Vagina (tissue), 2 donors: ENCODE results near the gene CNGB1. TPM values are rescaled to one million over a fixed set of nuclear protein-coding genes. Genes with fewer than 3 reads are reported as not detected.

ENCODE experiments used
- DNase-seq, 2 donors: peaks; one replicate each; pipeline ENCODE4 v3.0.0-alpha.2; 2017; ENCODE audit errors: extremely low spot score in 2 of 2
- H3K27ac ChIP-seq: fragments of 200-600 bp; sonication (generic); one replicate; pipeline ENCODE4 v1.5.1; 2019
- H3K27me3 ChIP-seq: fragments of 200-600 bp; sonication (generic); one replicate; pipeline ENCODE4 v1.5.1; 2019
- H3K36me3 ChIP-seq, 2 donors: fragments of 200-600 bp; sonication (generic); one replicate each; pipeline ENCODE4 v1.5.1; 2017 to 2019
- H3K4me1 ChIP-seq: fragments of 200-600 bp; sonication (generic); one replicate; pipeline ENCODE4 v1.5.1; 2019
- H3K4me3 ChIP-seq, 2 donors: fragments of 200-600 bp; sonication (generic); 1 replicate in 1 of 2; 2 replicates in 1 of 2; pipeline ENCODE4 v1.5.1; 2016 to 2019
- H3K9me3 ChIP-seq: fragments of 200-600 bp; sonication (generic); one replicate; pipeline ENCODE4 v1.5.1; 2019
- POLR2A ChIP-seq, 2 donors: fragments of 450-650 bp; IDR thresholded peaks; one replicate each; pipeline ENCODE4 v1.6.1; 2017; ENCODE audit warnings: antibody characterized with exemption in 2 of 2, mild to moderate bottlenecking in 2 of 2, moderate library complexity in 2 of 2
- POLR2AphosphoS5 ChIP-seq, 2 donors: sonication (generic); formaldehyde crosslinking; IDR thresholded peaks; one replicate each; pipeline ENCODE4 v1.9.0; 2017; ENCODE audit warnings: antibody characterized with exemption in 2 of 2, mild to moderate bottlenecking in 2 of 2, low read depth in 1 of 2; ENCODE audit not compliant: insufficient read depth in 1 of 2
- intact Hi-C: fragments of 100-400 bp; cut with DNase I; formaldehyde crosslinking; loops from one replicate; pipeline ENCODE4 v1.15.1; 2023
- total RNA-seq: library from RNA; depleted of rRNA; stranded (reverse); fragments of >200 nt; gene quantifications from one replicate; pipeline ENCODE4 v1.2.3, GENCODE V29; 2016
- TF ChIP-seq, protein P1 (sequence below), 3 experiments: fragments of 450-650 bp in 2 of 3; fragments of 200-600 bp in 1 of 3; sonication (generic) in 1 of 3; IDR thresholded peaks; one replicate each; pipeline ENCODE4 v1.5.1; 2017 to 2019; ENCODE audit warnings: antibody characterized with exemption in 3 of 3, mild to moderate bottlenecking in 2 of 3, moderate library complexity in 2 of 3

CNGB1 gene
- total RNA-seq, 1 donor from 2014 or later: not detected

DNA sequence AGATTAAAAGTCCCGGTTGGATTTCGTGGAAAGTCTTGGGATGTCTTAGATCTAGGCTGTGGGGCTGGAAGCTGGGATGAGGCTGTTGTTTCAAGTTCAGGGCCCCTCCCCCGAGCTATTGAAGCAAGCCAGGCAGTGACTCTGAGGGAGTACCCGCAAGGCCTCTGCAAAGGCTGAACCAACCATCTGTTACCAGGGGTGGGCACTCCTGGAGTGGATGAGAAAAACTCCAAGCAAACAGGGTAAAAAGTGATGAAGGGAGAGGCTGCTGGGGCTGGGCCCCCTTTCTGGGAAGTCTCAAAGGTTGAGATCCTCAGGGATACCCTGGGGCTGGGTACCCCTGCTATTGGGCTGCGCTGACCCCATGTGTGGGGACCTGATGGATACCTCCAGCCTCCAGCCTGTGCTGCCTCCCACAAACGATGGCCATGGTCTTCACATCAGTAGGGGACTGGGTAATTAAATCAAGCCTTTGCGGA lies 86.2 kb downstream of the CNGB1 start:
- Histone ChIP-seq H3K4me3 (no peak overlapping the region), H3K36me3 (no peaks in the 10 kb centered on the region), H3K9me3 (no peaks in the 10 kb centered on the region), H3K4me1 (peaks cover 8% of the 10 kb centered on the region), H3K27me3 (no peaks in the 10 kb centered on the region), H3K27ac (no peak overlapping the region)
- TF ChIP-seq, protein P1, sequence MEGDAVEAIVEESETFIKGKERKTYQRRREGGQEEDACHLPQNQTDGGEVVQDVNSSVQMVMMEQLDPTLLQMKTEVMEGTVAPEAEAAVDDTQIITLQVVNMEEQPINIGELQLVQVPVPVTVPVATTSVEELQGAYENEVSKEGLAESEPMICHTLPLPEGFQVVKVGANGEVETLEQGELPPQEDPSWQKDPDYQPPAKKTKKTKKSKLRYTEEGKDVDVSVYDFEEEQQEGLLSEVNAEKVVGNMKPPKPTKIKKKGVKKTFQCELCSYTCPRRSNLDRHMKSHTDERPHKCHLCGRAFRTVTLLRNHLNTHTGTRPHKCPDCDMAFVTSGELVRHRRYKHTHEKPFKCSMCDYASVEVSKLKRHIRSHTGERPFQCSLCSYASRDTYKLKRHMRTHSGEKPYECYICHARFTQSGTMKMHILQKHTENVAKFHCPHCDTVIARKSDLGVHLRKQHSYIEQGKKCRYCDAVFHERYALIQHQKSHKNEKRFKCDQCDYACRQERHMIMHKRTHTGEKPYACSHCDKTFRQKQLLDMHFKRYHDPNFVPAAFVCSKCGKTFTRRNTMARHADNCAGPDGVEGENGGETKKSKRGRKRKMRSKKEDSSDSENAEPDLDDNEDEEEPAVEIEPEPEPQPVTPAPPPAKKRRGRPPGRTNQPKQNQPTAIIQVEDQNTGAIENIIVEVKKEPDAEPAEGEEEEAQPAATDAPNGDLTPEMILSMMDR (IDR thresholded peaks at IDR 0.05): no peak
- TF ChIP-seq POLR2A (IDR thresholded peaks at IDR 0.05) (no peak), POLR2AphosphoS5 (IDR thresholded peaks at IDR 0.05; ENCODE audit: insufficient read depth in 1 of 2, low read depth in 1 of 2) (no peak)
- DNase-seq: no peak
- intact Hi-C loops: no loop called here

DNA sequence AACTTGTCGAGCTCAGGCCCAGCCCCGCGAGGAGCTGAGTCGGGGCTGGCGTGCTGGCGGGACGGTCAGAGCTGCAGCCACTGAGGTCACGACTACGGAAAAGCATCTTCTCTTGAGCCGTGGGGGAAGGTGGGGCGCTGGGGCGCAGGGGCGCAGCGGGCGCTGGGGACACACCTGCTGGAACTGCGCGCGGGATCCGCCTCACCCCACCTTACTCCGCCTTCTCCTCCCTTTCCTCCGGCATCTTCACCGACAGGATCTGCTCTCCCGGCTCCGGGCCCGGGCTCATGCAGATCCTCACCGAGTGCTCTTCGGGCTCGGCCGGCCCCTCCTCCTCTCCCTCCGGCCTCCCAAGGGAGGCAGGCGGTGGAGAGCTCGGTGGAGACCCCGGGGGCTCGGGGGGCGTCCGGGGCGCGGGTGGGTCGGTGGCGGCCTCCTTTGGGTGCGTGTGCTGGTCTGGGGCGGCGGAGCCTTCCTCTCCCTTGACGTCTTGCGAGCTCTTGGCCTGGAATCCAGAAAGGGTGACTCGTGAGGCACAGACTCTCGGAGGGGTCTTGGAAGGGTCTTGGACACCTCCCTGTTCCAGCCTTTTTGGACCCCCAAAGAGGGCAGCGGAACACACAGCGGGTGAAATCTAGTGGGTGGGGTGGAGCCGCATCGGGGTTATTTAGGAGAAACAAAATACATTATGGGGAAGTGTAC lies 86.8 kb downstream of the CNGB1 start:
- intact Hi-C loops: no loop called here
- H3K27me3 ChIP-seq: no peaks in the 10 kb centered on the region
- H3K27ac ChIP-seq: no peak overlapping the region
- peaks cover 8% of the 10 kb centered on the region for H3K4me1 ChIP-seq
- TF ChIP-seq POLR2A (IDR thresholded peaks at IDR 0.05) (no peak), POLR2AphosphoS5 (IDR thresholded peaks at IDR 0.05; ENCODE audit: insufficient read depth in 1 of 2, low read depth in 1 of 2) (no peak)
- TF ChIP-seq, protein P1 (IDR thresholded peaks at IDR 0.05): no peak
- no peak for DNase-seq
- no peaks in the 10 kb centered on the region for H3K36me3 ChIP-seq
- H3K9me3 ChIP-seq: no peaks in the 10 kb centered on the region
- no peak overlapping the region for H3K4me3 ChIP-seq

DNA sequence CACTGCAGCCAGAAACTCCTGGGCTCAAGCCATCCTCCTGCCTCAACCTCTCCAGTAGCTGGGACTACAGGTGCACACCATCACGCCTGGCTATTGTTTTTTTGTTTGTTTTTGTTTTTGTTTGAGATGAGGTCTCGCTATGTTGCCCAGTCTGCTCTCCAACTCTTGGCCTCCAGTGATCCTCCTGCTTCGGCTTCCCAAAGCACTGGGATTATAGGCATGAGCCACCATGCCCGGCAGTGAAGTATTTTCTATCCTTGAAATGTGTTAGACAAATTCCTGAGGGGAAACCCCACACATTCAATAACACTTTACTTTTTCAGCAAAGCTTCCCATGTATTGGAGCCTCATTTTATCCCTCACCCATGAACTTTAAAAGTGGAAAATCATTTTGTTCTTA lies 87.4 kb downstream of the CNGB1 start:
- Histone ChIP-seq H3K4me3 (no peak overlapping the region), H3K36me3 (no peaks in the 10 kb centered on the region), H3K27me3 (no peaks in the 10 kb centered on the region), H3K27ac (no peak overlapping the region), H3K4me1 (peaks cover 8% of the 10 kb centered on the region), H3K9me3 (no peaks in the 10 kb centered on the region)
- intact Hi-C loops: no loop called here
- TF ChIP-seq, protein P1 (IDR thresholded peaks at IDR 0.05): no peak
- TF ChIP-seq POLR2A (IDR thresholded peaks at IDR 0.05) (no peak), POLR2AphosphoS5 (IDR thresholded peaks at IDR 0.05; ENCODE audit: insufficient read depth in 1 of 2, low read depth in 1 of 2) (no peak)
- DNase-seq: no peak

DNA sequence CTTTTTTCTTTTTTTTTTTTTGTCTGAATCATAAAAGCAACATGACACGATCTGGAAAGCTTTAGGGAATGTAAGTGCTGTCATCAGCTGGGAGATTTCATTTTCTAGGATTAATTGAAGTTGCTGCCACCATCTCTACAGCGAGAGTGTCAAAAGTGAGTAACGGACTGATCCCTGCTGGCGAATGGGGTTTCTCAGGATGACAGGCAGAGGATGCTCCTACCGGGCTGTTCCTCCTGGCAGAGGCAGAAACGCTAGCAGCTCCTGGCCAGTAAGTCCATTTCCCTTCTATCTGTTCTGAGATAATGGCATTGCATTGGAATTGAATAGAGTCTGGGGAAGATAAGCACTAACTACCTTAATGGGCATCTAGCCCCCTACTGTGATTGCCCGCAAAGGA lies 88.1 kb downstream of the CNGB1 start:
- Histone ChIP-seq H3K36me3 (no peaks in the 10 kb centered on the region), H3K4me1 (peaks cover 8% of the 10 kb centered on the region), H3K9me3 (no peaks in the 10 kb centered on the region), H3K27ac (no peak overlapping the region), H3K4me3 (no peak overlapping the region), H3K27me3 (no peaks in the 10 kb centered on the region)
- TF ChIP-seq POLR2A (IDR thresholded peaks at IDR 0.05) (no peak), POLR2AphosphoS5 (IDR thresholded peaks at IDR 0.05; ENCODE audit: insufficient read depth in 1 of 2, low read depth in 1 of 2) (no peak)
- TF ChIP-seq, protein P1 (IDR thresholded peaks at IDR 0.05): no peak
- intact Hi-C loops: no loop called here
- no peak for DNase-seq

DNA sequence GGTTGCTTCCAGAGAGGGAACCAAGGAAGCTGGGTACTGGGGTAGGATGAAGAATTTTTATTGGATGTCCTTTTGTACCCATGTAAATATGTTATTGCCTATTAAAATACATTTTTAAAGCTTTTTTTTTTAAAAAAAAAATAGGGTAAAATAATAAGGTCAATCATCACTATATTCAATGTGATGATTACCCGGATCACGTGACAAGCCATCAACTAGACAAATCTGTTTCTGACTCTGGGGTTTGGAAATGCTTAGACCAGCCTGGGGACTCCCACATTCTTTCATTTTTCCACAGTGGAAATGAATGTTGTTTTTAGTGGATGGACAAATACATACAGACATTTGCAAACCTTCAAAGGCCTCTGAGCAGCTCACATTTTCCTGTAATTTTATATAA lies 88.7 kb downstream of the CNGB1 start:
- Histone ChIP-seq H3K9me3 (no peaks in the 10 kb centered on the region), H3K27me3 (no peaks in the 10 kb centered on the region), H3K27ac (no peak overlapping the region), H3K36me3 (no peaks in the 10 kb centered on the region), H3K4me3 (no peak overlapping the region), H3K4me1 (peaks cover 8% of the 10 kb centered on the region)
- intact Hi-C loops: no loop called here
- TF ChIP-seq, protein P1 (IDR thresholded peaks at IDR 0.05): no peak
- TF ChIP-seq POLR2A (IDR thresholded peaks at IDR 0.05) (no peak), POLR2AphosphoS5 (IDR thresholded peaks at IDR 0.05; ENCODE audit: insufficient read depth in 1 of 2, low read depth in 1 of 2) (no peak)
- no peak for DNase-seq
